ENCODE results near the gene GMDS.

DNA sequence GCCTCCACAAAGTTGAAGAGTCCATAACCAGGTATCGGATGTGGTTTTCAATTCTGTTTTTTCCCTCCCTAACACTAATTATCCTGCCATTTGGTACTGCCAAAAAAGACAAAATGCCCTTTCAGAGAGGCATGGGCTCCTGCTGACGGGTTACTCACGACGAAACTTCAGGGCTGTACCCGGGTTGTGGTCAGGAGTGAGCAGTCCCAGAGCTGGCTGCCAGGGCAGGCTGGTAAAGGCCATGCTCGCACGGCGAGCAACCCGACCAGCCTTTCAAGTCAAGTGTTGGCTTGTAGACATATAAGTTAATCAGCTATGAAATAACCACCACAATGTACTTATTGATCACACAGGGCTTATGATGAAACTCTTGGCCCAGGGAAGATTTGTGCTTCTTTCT is 483.2 kb downstream of the GMDS start:
- TF ChIP-seq, protein P1, sequence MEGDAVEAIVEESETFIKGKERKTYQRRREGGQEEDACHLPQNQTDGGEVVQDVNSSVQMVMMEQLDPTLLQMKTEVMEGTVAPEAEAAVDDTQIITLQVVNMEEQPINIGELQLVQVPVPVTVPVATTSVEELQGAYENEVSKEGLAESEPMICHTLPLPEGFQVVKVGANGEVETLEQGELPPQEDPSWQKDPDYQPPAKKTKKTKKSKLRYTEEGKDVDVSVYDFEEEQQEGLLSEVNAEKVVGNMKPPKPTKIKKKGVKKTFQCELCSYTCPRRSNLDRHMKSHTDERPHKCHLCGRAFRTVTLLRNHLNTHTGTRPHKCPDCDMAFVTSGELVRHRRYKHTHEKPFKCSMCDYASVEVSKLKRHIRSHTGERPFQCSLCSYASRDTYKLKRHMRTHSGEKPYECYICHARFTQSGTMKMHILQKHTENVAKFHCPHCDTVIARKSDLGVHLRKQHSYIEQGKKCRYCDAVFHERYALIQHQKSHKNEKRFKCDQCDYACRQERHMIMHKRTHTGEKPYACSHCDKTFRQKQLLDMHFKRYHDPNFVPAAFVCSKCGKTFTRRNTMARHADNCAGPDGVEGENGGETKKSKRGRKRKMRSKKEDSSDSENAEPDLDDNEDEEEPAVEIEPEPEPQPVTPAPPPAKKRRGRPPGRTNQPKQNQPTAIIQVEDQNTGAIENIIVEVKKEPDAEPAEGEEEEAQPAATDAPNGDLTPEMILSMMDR (IDR thresholded peaks at IDR 0.05; ENCODE audit: borderline replicate concordance, extremely low read depth, low read length, poor library complexity, severe bottlenecking), result no peak
- TF ChIP-seq EZH2 (IDR thresholded peaks at IDR 0.05; ENCODE audit: borderline replicate concordance, low read depth, low read length, severe bottlenecking), result no peak

Measured in DND-41 (cell line).